Measurements from ENCODE around the gene STK38. TPM values are rescaled to one million over a fixed set of nuclear protein-coding genes. Genes with fewer than 3 reads are reported as not detected.

The STK38 gene
- total and polyA plus RNA-seq, 2 of the 8 experiments (the other 6 are each of a cell fraction or from before 2014, with no cell fraction given): 8.1 to 19.8 TPM

DNA sequence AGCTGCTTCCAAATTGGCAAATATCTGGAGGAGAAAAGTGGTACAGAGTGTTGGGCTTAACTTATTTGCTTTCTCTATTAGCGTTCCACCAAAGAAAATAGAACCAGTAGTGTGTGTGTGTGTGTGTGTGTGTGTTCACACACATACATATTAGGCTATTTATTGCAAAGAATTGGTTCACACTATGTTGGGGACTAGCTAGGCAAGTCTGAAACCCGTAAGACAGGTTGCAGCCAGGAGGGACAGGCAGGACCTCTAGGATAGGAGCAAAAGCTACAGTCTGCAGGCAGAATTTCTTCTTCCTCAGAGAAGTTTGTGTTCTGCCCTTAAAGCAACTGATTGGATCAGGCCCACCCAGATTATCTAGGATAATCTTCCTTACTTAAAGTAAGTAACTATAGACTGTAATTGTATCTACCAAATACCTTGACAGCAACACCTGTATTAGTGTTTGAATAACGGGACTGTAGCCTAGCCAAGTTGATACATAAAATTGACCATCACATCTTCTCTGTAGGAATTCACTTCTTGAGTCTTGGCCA, 91.7 kb downstream of the STK38 start (continued):
- no peak for TF ChIP-seq CHD7 (IDR thresholded peaks at IDR 0.05; ENCODE audit: insufficient replicate concordance, low read length)
- TF ChIP-seq RAD21 (IDR thresholded peaks at IDR 0.05 in 1 of 2, conservative IDR thresholded peaks at IDR 0.05 in 1 of 2; ENCODE audit: low read depth in 2 of 2, low read length in 2 of 2): no peak
- no peak for TF ChIP-seq EP300 (IDR thresholded peaks at IDR 0.05; ENCODE audit: borderline replicate concordance in 1 of 2, low read depth in 2 of 2, low read length in 2 of 2)
- TF ChIP-seq GABPA (IDR thresholded peaks at IDR 0.05; ENCODE audit: borderline replicate concordance, insufficient read depth, low read length): no peak
- TF ChIP-seq JUND (IDR thresholded peaks at IDR 0.05; ENCODE audit: low read length): no peak
- no peak for TF ChIP-seq SP1 (IDR thresholded peaks at IDR 0.05; ENCODE audit: low read depth, low read length)
- TF ChIP-seq TCF12 (IDR thresholded peaks at IDR 0.05; ENCODE audit: low read depth, low read length): no peak
- TF ChIP-seq EZH2 (IDR thresholded peaks at IDR 0.05; ENCODE audit: low read depth, low read length, severe bottlenecking): no peak
- no peak for TF ChIP-seq KDM1A (IDR thresholded peaks at IDR 0.05; ENCODE audit: borderline replicate concordance, low read length)
- TF ChIP-seq MAFK (IDR thresholded peaks at IDR 0.05; ENCODE audit: low read depth, low read length): no peak
- no peak for TF ChIP-seq SRF (IDR thresholded peaks at IDR 0.05; ENCODE audit: low read depth, low read length)

Measured in H1 (cell line).